Embryonic facial prominence (tissue), 1 donor: ENCODE results near the gene KLHL8.
"Not testable (repeated sequence)": the region's sequence is repeated elsewhere in the genome, so short reads cannot be mapped to it uniquely, and the experiment has no call there.

Experiments
- DNase-seq: peaks from one replicate; pipeline ENCODE4 v3.0.0-alpha.2; 2016; ENCODE audit errors: extremely low spot score

Gene KLHL8

GRCh38 chr4:87228262-87228860 is 7.9 kb upstream of the KLHL8 start:
- DNase-seq = no peak

- DNase-seq = no peak
Measured at GRCh38 chr4:87227751-87228151, 7.3 kb upstream of the KLHL8 start.

GRCh38 chr4:87225936-87226335 is 5.5 kb upstream of the KLHL8 start:
- DNase-seq = no peak

- DNase-seq = no peak
Measured at GRCh38 chr4:87224141-87224923, 3.9 kb upstream of the KLHL8 start.

GRCh38 chr4:87219632-87220093 is 755 bp downstream of the KLHL8 start:
- no peak for DNase-seq

- not testable (repeated sequence) for DNase-seq
Measured at GRCh38 chr4:87217235-87217763, 3.1 kb downstream of the KLHL8 start.

- no peak for DNase-seq
Measured at GRCh38 chr4:87216469-87216868, 3.9 kb downstream of the KLHL8 start.

- no peak for DNase-seq
Measured at GRCh38 chr4:87213421-87214075, 6.9 kb downstream of the KLHL8 start.

GRCh38 chr4:87211249-87211952 is 9.0 kb downstream of the KLHL8 start:
- no peak for DNase-seq

- no peak for DNase-seq
Measured at GRCh38 chr4:87209696-87210095, 10.7 kb downstream of the KLHL8 start.

GRCh38 chr4:87209182-87209581 is 11.2 kb downstream of the KLHL8 start:
- DNase-seq = no peak

GRCh38 chr4:87204559-87204958 is 15.9 kb downstream of the KLHL8 start:
- no peak for DNase-seq

- DNase-seq = no peak
Measured at GRCh38 chr4:87196927-87197326, 23.5 kb downstream of the KLHL8 start.

- no peak for DNase-seq
Measured at GRCh38 chr4:87196146-87196545, 24.3 kb downstream of the KLHL8 start.

GRCh38 chr4:87193958-87194675 is 26.3 kb downstream of the KLHL8 start:
- DNase-seq = no peak

- DNase-seq = no peak
Measured at GRCh38 chr4:87192145-87192919, 28.1 kb downstream of the KLHL8 start.

GRCh38 chr4:87188932-87189331 is 31.5 kb downstream of the KLHL8 start:
- DNase-seq = no peak

- DNase-seq = peak; percentile 70
Measured at GRCh38 chr4:87188048-87188447, 32.4 kb downstream of the KLHL8 start.

GRCh38 chr4:87185146-87185870 is 35.1 kb downstream of the KLHL8 start:
- DNase-seq = no peak

- DNase-seq = no peak
Measured at GRCh38 chr4:87180767-87181166, 39.7 kb downstream of the KLHL8 start.
